Measurements from ENCODE around the gene STX7.

The STX7 gene

GRCh38 chr6:132425176-132425575 is 87.7 kb downstream of the STX7 start:
- Mint-ChIP-seq H3K27ac (no peak overlapping the region), H3K36me3 (ENCODE audit: low read depth) (no peaks in the 10 kb centered on the region), H3K4me3 (no peak overlapping the region), H3K4me1 (no peaks in the 10 kb centered on the region), H3K9me3 (peaks cover 26% of the 10 kb centered on the region), H3K27me3 (peaks cover 5% of the 10 kb centered on the region)
- DNase-seq (no peak), ATAC-seq (no peak)

- H3K4me3 Mint-ChIP-seq = no peak overlapping the region
- DNase-seq (no peak), ATAC-seq (no peak)
- H3K27me3 Mint-ChIP-seq = peaks cover 5% of the 10 kb centered on the region
- no peaks in the 10 kb centered on the region for H3K36me3 Mint-ChIP-seq (ENCODE audit: low read depth)
- no peak overlapping the region for H3K27ac Mint-ChIP-seq
- H3K4me1 Mint-ChIP-seq = no peaks in the 10 kb centered on the region
- peaks cover 26% of the 10 kb centered on the region for H3K9me3 Mint-ChIP-seq
Measured at GRCh38 chr6:132423839-132424238, 89.1 kb downstream of the STX7 start.

GRCh38 chr6:132418235-132418965 is 94.5 kb downstream of the STX7 start:
- no peak for ATAC-seq
- H3K27me3 Mint-ChIP-seq = peaks cover 15% of the 10 kb centered on the region
- H3K4me1 Mint-ChIP-seq = no peaks in the 10 kb centered on the region
- DNase-seq = no peak
- peaks cover 29% of the 10 kb centered on the region for H3K9me3 Mint-ChIP-seq
- no peak overlapping the region for H3K27ac Mint-ChIP-seq
- no peak overlapping the region for H3K4me3 Mint-ChIP-seq
- no peaks in the 10 kb centered on the region for H3K36me3 Mint-ChIP-seq (ENCODE audit: low read depth)

GRCh38 chr6:132414761-132415160 is 98.2 kb downstream of the STX7 start:
- Mint-ChIP-seq H3K9me3 (peaks cover 8% of the 10 kb centered on the region), H3K4me1 (no peaks in the 10 kb centered on the region)
- DNase-seq = no peak

GRCh38 chr6:132414322-132414721 is 98.6 kb downstream of the STX7 start:
- Mint-ChIP-seq H3K9me3 (peaks cover 8% of the 10 kb centered on the region), H3K36me3 (ENCODE audit: low read depth) (no peaks in the 10 kb centered on the region), H3K27me3 (peaks cover 33% of the 10 kb centered on the region), H3K4me3 (no peak overlapping the region), H3K4me1 (no peaks in the 10 kb centered on the region), H3K27ac (no peak overlapping the region)
- ATAC-seq = no peak
- no peak for DNase-seq

More at GRCh38 chr6:132414761-132415160, 98.2 kb downstream of the STX7 start:
- Mint-ChIP-seq H3K4me3 (no peak overlapping the region), H3K27ac (no peak overlapping the region), H3K36me3 (ENCODE audit: low read depth) (no peaks in the 10 kb centered on the region), H3K27me3 (peaks cover 33% of the 10 kb centered on the region)
- no peak for ATAC-seq

- no peaks in the 10 kb centered on the region for H3K4me1 Mint-ChIP-seq
Measured at GRCh38 chr6:132413499-132413802, 99.5 kb downstream of the STX7 start.

GRCh38 chr6:132412656-132413498 is 100.0 kb downstream of the STX7 start:
- Mint-ChIP-seq H3K9me3 (peaks cover 7% of the 10 kb centered on the region), H3K4me1 (no peaks in the 10 kb centered on the region), H3K4me3 (no peak overlapping the region), H3K27ac (no peak overlapping the region), H3K27me3 (peaks cover 37% of the 10 kb centered on the region), H3K36me3 (ENCODE audit: low read depth) (no peaks in the 10 kb centered on the region)
- DNase-seq (no peak), ATAC-seq (no peak)

More at GRCh38 chr6:132413499-132413802, 99.5 kb downstream of the STX7 start:
- H3K27ac Mint-ChIP-seq = no peak overlapping the region
- H3K9me3 Mint-ChIP-seq = peaks cover 8% of the 10 kb centered on the region
- peaks cover 33% of the 10 kb centered on the region for H3K27me3 Mint-ChIP-seq
- no peak overlapping the region for H3K4me3 Mint-ChIP-seq
- ATAC-seq (no peak), DNase-seq (no peak)
- H3K36me3 Mint-ChIP-seq (ENCODE audit: low read depth) = no peaks in the 10 kb centered on the region

GRCh38 chr6:132411296-132411695 is 101.6 kb downstream of the STX7 start:
- Mint-ChIP-seq H3K27me3 (peaks cover 41% of the 10 kb centered on the region), H3K27ac (no peak overlapping the region)

GRCh38 chr6:132410830-132411229 is 102.1 kb downstream of the STX7 start:
- peaks cover 45% of the 10 kb centered on the region for H3K27me3 Mint-ChIP-seq
- no peak overlapping the region for H3K27ac Mint-ChIP-seq

More at GRCh38 chr6:132411296-132411695, 101.6 kb downstream of the STX7 start:
- Mint-ChIP-seq H3K9me3 (no peaks in the 10 kb centered on the region), H3K36me3 (ENCODE audit: low read depth) (no peaks in the 10 kb centered on the region), H3K4me3 (no peak overlapping the region), H3K4me1 (no peaks in the 10 kb centered on the region)
- ATAC-seq (no peak), DNase-seq (no peak)

GRCh38 chr6:132405143-132405915 is 107.6 kb downstream of the STX7 start:
- no peak overlapping the region for H3K4me3 Mint-ChIP-seq
- H3K27ac Mint-ChIP-seq = no peak overlapping the region
- ATAC-seq (no peak), DNase-seq (no peak)
- H3K36me3 Mint-ChIP-seq (ENCODE audit: low read depth) = no peaks in the 10 kb centered on the region
- peaks cover 18% of the 10 kb centered on the region for H3K4me1 Mint-ChIP-seq
- no peaks in the 10 kb centered on the region for H3K9me3 Mint-ChIP-seq
- peaks cover 53% of the 10 kb centered on the region for H3K27me3 Mint-ChIP-seq

More at GRCh38 chr6:132410830-132411229, 102.1 kb downstream of the STX7 start:
- no peak for DNase-seq
- Mint-ChIP-seq H3K9me3 (no peaks in the 10 kb centered on the region), H3K4me1 (no peaks in the 10 kb centered on the region), H3K36me3 (ENCODE audit: low read depth) (no peaks in the 10 kb centered on the region), H3K4me3 (no peak overlapping the region)
- no peak for ATAC-seq

GRCh38 chr6:132404736-132405135 is 108.2 kb downstream of the STX7 start:
- peaks cover 19% of the 10 kb centered on the region for H3K4me1 Mint-ChIP-seq
- H3K36me3 Mint-ChIP-seq (ENCODE audit: low read depth) = no peaks in the 10 kb centered on the region
- H3K9me3 Mint-ChIP-seq = no peaks in the 10 kb centered on the region
- no peak for DNase-seq
- peaks cover 58% of the 10 kb centered on the region for H3K27me3 Mint-ChIP-seq
- no peak overlapping the region for H3K27ac Mint-ChIP-seq
- H3K4me3 Mint-ChIP-seq = no peak overlapping the region
- ATAC-seq = peak; percentile 31

GRCh38 chr6:132404330-132404729 is 108.6 kb downstream of the STX7 start:
- Mint-ChIP-seq H3K4me3 (no peak overlapping the region), H3K36me3 (ENCODE audit: low read depth) (no peaks in the 10 kb centered on the region), H3K27ac (no peak overlapping the region), H3K4me1 (peaks cover 19% of the 10 kb centered on the region), H3K27me3 (peaks cover 61% of the 10 kb centered on the region), H3K9me3 (no peaks in the 10 kb centered on the region)
- DNase-seq = no peak
- no peak for ATAC-seq

- Mint-ChIP-seq H3K4me3 (peak overlapping the region; percentile 30), H3K27me3 (peaks cover 63% of the 10 kb centered on the region), H3K27ac (no peak overlapping the region), H3K4me1 (peaks cover 19% of the 10 kb centered on the region), H3K36me3 (ENCODE audit: low read depth) (no peaks in the 10 kb centered on the region), H3K9me3 (no peaks in the 10 kb centered on the region)
- ATAC-seq (no peak), DNase-seq (no peak)
Measured at GRCh38 chr6:132401618-132402285, 111.2 kb downstream of the STX7 start.
